ENCODE measurements around the gene LPCAT1.

DNA sequence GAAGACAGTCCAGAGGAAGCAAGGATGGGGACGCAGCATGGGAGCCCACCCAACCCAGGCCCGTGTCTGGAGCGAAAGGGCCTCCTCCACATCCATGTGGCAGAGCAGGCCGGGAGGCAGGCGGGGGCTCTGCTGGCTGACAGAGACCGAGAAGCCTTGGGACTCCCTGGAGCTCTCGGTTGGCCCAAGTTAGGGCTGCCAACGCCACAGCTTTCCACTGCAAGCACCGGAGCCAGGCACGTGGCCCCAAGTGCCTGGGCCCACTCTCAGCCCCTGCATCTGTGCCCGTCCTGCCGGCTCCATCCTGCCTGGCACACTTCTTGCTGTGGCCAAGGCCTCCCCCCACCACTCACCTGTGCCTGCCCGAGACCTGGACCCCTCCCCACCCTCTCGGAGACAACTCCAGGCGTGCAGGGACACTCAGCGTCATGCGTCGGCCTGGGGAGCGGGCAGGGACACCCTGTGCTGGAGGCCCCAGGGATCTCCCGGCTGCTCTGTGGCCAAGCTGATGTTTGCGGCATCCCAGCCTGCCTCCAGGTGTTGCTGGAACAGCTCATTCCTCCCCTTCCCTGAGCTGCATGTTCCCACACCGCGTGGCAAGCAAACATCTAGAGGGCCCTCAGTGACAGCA is 110.0 kb downstream of the LPCAT1 start:
- TF ChIP-seq, protein P1, sequence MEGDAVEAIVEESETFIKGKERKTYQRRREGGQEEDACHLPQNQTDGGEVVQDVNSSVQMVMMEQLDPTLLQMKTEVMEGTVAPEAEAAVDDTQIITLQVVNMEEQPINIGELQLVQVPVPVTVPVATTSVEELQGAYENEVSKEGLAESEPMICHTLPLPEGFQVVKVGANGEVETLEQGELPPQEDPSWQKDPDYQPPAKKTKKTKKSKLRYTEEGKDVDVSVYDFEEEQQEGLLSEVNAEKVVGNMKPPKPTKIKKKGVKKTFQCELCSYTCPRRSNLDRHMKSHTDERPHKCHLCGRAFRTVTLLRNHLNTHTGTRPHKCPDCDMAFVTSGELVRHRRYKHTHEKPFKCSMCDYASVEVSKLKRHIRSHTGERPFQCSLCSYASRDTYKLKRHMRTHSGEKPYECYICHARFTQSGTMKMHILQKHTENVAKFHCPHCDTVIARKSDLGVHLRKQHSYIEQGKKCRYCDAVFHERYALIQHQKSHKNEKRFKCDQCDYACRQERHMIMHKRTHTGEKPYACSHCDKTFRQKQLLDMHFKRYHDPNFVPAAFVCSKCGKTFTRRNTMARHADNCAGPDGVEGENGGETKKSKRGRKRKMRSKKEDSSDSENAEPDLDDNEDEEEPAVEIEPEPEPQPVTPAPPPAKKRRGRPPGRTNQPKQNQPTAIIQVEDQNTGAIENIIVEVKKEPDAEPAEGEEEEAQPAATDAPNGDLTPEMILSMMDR (IDR thresholded peaks at IDR 0.05; ENCODE audit: low read depth, low read length, poor library complexity, severe bottlenecking) = no peak
- no peak for TF ChIP-seq EZH2phosphoT487 (IDR thresholded peaks at IDR 0.05; ENCODE audit: borderline replicate concordance, low read length)
